ENCODE results near the gene SPPL3.

SPPL3 gene

DNA sequence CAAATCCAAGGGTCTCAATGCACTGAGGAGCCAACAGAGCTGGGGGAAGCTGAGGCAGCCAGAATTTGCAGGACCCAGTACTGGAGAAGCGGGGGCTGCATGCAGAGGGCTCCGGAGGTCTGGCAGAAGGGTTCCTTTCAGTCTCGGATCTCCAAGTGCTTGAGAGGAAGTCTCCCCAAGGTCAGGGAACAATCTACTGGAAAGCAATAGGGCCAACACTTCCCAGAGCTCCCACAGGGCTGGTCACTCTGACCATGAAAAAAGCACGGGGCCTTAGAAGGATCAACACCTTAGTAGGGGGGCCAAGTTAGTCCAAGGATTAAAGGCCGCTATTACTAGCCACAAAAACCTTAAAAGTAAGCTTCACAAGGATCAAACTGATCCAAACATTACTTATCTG is 31.7 kb downstream of the SPPL3 start:
- no peak for DNase-seq

DNA sequence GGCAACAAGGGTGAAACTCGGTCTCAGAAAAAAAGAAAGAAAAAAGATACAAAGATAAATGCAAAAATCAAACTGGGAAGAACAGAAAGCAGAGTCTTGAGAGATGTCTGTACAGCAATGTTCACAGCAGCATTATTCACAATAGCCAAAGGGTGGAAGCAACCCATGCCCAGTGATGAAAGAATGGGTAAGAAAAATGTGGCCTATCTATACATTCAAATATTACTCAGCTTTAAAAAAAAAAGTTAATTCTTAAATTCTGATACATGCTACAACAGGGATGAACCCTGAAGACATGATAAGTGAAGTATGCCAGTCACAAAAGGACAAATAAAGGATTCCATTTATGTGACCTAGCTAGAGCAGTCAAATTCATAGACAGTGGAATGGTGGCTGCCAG is 33.7 kb downstream of the SPPL3 start:
- no peak for DNase-seq

DNA sequence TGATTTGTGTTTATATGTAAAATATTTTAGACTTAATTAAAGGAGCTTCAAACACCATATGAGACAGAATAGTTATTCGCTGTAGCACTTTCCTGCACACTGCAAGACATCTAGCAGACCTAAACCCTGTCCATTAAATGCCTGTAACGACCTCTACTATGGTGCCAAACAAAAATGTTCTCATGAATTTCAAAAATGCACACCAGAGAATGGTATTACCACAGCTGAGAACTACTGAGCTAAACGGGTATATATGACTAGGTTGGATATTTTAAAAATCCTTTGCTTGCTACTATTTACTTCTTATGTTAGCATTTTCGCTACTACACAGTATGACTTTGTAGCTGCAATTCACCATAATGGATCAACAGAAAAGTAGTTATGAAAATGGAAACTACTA is 34.8 kb downstream of the SPPL3 start:
- no peak for DNase-seq

DNA sequence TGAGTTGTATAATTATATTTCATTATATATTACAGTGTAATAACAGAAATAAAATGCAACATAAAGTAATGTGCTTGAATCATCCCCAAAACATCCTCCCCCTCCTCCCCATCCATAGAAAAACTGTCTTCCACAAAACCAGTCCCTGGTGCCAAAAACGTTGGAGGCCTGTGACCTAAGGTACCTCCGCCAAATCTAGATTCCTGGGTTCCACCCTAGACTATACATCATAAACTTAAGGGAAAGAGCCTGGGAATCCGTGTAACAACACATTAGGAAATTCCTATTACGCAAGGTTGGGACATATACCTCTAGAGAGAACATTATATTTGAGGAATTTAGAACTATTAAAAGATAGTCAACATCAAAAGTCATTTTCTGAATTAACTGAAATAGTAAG is 38.0 kb downstream of the SPPL3 start:
- DNase-seq, result no peak

DNA sequence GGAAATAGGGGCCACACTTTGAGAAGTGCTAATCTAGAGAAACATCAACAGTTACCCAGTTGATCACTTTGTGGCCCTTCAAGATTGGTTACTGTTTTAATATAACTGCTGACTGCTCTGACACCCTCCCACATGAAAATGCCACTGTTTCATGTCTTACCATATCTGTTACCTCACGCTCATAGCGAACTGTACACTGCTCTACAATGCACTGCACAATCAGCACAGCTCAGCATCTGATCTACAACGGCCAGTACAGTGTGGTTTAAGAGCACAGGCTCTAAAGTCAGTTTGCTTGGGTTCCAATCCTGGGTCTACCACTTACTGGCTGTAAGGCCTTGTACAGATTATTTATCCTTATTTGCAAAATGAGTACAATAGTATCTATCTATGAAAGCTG is 39.1 kb downstream of the SPPL3 start:
- no peak for DNase-seq

DNA sequence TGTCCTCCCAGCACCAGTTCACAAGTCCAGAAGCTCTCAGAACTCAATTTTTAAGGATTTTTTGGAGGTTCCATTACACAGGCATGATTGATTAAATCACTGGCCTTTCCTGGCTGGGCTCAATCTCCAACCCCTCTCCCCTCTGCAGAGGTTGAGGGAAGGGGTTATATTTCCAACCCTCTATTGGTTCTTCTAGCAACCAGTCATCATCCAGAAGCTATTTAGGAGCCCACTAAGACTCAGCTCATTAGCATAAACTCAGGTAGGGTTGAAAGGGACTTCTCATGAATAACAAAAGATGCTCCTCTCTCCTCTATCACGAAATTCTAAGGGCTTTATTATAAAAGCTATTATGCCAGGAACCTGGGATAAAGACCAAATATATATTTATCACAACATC is 41.5 kb downstream of the SPPL3 start:
- no peak for DNase-seq

DNA sequence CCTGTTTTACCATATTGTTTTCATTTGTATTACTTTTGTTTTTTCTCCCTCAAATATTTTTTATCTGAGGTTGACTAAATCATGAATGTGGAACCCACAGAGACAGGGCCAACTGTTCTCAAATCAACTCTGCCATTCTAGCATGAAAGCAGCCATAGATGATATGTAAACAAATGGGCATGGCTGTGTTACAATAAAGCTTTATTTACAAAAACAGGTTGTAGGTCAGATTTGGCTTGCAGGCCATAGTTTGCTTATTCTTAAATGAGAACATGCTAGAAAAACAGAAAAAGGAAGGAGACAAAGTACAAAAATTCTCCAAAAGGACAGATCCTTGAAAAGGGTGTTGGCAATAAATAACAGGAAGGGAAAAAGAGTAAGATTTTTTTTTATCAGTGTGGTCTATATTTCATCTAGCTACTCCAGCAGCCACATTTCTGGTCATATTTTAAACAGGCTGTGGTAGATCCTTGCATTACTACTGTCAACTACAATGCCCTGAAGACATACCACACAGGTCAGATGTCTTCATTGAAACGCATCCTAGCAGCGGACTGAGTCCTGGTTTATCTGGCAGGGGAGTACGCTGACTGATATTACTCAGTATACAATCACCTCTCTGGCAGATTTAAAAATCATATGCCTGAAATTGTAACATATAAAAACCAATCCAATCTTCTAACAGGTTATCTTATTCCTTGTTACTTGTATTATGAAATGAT is 42.9 kb downstream of the SPPL3 start:
- no peak for DNase-seq

DNA sequence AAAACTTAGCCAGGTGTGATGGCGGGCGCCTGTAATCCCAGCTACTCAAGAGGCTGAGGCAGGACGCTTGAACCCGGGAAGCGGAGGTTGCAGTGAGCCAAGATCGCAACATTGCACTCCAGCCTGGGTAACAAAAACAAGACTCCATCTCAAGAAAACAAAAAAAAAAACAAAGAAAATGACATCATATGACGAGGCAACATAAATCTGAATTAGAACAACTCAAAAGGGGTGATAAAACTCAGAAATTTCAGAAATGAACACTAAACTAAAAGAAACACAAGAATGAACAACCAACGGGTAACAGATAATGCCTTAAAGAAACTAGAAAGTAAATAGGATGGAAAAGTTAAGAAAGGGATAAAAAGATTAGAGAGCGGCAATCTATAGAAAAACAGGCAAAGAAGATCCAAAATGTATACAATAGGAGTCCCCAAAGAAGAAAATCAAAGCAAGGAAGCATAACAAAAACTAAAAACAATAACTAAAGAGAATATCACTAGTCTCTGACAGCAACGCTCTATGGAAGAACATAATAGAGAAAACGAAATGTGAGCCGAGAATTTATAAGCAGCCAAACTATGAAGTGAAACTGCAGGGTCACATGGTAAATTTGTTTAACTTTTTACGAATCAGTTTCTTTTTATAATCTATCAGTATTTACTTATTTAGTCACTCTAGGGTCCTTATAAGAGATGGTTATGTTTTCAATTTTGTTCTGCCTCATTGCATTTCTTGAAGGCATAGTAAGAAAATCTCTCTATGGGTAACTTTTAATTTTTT is 45.7 kb downstream of the SPPL3 start:
- no peak for DNase-seq

DNA sequence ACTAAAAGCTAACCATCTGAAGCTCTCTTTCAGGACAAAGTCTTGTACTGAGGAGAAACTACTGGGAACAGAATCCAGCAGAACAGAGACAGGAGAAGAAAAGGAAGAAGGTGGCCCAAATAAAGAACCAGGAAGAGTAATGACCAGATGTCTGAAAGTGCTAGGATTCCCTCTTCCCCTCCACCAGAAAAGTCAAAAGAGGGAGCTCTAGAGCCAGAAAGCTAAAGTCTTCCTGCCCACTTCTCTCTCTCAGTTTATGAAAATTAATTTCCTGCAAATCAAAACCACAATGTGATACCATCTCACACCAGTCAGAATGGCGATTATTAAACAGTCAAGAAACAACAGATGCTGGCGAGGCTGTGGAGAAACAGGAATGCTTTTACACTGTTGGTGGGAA is 47.2 kb downstream of the SPPL3 start:
- DNase-seq, result no peak

DNA sequence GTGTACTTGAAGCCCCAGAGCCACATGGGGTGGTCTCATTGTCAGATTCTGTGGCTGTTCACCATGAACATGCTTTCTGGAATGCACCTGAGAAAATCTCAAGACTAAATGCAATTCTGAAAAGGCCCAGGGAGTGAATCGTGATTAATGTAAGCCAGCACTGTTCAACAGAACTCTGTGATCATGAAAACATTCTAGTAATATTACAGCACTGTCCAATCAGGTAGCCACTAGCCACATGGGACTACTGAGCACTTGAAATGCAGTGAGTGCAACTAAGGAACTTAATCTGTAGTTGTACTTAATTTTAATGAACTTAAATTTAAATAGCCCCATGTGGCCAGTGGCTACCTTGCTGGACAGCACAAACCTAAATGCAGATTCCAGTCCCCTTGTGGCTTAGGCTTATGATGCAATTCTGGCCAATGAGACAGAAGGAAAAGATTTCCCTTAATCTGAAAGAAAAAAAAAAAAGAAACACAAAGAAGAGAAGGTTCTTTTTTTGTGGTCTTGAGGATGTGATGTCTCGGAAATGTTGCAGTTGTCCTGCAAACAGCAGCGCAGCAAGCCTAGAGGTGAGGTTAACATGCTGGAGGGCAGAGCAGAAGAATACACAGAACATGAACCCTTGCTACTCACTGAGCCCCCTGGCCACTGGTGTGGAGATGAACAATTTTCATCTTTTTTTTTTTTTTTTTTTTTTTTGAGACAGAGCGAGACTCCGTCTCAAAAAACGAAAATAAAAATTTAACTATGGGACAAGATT is 48.2 kb downstream of the SPPL3 start:
- no peak for DNase-seq

DNA sequence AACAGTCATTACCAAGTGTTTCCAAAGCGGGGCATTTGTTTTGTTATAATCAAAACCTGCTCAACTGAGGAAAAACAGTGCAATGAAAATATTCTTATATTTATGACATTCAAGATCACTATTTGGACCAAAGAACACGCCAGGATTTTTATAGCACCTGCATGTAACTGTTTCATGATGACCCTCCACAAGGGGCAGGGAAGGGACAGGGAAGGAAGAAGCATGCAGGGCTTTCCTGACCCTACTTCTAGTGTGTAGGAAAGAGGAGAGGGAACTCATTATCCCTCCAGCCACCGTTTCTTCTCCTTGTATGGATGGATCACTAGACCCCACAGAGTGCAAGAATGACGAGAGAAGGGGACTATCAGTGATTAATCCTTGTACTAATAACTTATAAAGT is 49.4 kb downstream of the SPPL3 start:
- no peak for DNase-seq

DNA sequence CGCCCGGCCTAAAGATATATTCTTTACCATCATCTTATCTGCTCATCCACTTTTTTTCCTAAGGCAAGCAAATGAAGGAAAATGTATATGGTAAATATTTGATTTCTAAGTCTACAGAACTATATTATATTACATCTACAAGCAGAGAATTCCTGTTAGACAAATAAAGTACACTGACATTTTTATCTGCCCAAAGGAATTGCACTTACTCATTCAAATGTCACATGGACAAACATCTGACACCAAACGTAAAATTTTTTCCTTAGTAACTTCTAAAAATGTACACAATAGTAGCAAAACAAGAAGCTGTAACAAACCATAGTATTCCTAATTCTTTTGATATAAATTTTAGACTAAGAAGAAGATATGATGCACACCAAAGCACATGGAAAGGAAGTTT is 51.0 kb downstream of the SPPL3 start:
- DNase-seq, result no peak

DNA sequence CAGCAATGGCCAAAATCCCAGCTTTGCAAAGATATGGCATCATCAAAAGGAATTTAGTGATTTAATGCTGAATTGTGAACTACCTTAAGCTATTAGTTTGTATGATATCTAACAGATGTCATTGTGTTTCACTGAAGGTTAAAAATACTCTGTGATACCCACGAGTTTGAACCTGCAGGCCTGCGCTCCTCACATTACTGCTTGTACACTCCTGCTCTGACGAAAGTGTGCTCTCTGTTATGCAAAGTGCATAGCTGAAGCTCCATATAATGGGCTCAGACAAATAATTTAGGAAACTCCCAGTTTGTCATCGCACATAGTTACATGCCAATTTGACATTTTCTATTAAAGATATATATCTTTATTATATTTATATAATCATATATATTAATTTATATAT is 52.2 kb downstream of the SPPL3 start:
- DNase-seq, result no peak

DNA sequence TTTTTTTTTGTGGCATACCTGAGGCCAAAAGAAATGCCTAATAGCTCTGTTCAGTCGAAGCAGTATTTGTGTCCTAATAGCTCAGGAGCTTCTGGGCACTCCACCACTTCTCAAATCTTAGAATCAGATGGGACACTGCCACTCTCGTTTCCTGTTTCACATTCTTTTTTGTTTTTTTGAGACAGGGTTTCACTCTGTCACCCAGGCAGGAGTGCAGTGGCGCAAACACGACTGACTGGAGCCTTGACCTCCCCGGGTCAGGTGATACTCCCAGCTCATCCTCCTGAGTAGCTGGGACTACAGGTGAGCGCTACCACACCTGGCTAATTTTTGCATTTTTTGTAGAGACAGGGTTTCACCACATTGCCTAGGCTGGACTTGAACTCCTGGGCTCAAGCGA is 52.7 kb downstream of the SPPL3 start:
- no peak for DNase-seq

DNA sequence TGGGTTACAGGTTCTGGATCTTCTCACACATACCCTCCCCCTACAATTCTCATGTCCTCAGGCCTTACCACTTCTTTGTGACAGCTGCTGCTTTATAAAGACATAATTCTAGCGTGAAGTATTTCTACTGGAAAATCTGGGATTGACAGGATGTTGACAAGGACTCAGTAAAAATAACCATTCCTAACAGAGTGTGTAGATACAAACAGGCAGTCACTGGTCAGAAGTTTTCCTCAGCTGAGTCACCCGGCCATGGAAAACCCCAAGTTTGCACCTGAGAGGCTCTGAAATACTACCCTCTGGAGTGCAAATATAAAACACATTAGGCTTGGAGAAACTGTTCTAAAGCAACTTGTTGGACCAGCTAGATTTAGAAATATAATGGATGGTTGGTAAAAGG is 54.4 kb downstream of the SPPL3 start:
- no peak for DNase-seq

DNA sequence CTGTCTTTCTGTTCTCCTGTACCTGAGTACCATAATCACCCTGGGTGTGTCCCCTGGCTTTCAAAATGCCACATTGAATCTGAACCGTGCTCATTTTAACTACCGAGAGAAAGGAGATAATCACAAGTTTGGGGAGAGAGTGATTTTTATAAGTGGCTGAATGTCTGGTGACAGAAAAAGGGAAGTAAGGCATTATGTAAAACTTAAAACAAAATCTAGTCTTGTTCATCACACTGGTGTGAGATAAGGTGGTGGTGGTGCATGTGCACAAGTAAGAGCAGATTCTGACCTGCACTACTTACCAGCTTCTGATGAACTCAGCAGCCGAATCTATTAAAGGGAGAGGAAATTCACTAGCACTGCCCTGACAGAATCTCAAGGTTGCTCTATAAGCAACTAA is 56.3 kb downstream of the SPPL3 start:
- DNase-seq, result no peak

DNA sequence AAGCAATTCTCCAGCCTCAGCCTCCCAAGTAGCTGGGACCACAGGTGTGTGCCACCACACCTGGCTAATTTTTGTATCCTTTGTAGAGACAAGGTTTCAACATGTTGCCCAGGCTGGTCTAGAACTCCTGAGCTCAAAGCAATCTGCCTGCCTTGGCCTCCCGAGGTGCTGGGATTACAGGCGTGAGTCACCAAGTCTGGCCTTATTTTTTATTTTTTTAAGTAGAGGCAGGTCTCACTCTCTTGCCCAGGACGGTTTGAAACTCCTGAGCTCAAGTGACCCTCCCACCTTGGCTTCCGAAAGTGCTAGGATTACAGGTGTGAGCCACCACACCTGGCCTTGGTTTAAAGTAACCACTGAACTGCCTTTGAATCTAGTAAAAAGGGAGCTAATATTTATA is 56.8 kb downstream of the SPPL3 start:
- DNase-seq, result no peak

DNA sequence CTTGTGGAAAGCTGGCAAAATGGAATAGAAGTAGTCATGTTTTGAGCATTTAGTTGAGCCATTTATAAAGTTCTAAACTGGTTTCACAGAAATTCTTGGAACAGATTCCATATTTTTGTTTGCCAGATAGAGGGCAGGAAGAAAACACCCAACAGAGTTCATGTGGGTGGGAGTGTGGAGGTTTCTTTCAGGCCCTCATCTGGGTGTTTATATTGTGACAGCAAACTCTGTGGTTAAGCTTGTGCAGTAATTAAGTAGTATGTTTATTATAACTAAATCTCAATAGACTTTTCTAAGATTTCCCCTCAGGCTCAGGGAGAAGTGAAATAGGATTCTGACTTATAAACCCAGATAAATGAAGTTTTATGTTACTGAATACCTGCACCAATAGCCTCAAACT is 57.4 kb downstream of the SPPL3 start:
- DNase-seq, result no peak

DNA sequence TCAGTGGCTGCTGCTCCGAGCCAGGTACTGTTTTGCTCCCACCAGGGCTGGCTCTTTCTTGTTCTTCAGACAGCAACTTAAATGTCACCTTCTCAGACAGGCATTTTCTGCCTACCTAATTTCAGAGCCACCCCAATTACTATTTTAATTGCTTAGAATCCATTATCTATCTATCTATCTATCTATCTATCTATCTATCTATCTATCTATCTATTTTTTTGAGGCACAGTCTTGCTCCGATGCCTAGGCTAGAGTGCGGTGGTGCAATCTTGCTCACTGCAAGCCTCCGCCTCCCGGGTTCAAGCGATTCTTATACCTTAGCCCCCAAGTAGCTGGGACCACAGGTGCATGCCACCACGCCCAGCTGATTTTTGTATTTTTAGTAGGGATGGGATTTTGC is 58.5 kb downstream of the SPPL3 start:
- DNase-seq, result no peak

DNA sequence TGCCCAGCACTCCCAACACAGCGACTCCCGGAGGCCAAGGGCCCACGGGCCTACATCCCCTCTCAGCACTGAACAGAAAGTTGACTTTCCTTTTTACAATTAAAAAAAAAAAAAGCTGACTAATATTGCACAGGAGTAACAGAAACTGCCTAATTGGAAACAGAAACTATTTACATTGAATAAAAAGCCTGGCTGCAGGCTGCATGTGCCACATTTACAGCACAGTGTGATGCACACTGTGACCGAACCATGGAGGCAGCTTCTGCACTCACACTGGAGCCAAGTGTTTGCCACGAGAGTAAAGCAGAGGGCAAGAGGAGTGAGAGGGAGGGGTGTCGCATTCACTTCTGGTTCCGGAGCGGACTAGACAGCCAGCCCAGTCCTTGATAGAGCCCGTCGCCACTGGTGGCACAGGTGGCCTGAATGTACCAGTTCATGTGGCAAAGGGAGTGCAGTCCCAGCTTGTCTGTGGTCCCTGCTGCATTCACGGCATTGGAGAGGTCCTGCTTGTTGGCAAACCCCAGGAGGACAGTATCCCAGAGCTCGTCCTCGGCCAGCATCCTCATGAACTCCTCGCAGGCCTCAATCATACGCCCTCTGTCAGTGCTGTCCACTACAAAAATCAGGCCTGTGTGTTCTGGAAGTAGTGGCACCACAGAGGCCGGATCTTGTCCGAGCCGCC is 59.2 kb downstream of the SPPL3 start:
- no peak for DNase-seq

DNA sequence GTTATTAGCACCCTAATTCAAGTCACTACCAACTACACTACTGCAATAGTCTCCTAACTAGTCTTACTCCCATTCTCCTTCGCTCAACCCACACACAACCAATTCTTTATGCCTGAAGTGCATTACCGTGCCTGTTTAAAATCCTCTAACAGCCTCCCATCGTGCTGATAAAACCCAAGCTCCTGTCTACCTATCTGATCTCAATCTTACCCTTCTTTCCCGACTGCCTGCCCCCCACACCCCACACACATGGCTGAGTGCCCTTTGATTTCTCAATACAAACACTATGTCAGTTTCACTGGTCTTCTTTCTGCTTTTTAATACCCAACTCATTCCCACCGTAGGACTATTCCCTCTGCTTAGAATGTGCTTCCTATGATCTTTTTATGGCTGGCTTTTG is 59.9 kb downstream of the SPPL3 start:
- DNase-seq, result no peak

DNA sequence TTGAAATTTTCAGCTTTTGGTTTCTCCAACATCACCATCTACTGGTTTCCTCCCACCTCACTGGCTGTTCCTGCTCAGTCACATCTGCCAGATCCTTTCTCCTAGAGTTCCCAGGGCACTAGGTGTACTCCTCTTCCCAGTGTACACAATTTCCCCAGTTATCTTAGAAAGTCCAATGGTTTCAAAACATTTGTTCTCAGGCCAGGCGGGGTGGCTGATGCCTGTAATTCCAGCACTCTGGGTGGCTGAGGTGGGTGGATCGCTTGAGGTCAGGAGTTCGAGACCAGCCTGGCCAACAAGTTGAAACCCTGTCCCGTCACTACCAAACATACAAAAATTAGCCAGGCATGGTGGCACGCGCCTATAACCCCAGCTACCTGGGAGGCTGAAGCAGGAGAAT is 60.7 kb downstream of the SPPL3 start:
- no peak for DNase-seq

DNA sequence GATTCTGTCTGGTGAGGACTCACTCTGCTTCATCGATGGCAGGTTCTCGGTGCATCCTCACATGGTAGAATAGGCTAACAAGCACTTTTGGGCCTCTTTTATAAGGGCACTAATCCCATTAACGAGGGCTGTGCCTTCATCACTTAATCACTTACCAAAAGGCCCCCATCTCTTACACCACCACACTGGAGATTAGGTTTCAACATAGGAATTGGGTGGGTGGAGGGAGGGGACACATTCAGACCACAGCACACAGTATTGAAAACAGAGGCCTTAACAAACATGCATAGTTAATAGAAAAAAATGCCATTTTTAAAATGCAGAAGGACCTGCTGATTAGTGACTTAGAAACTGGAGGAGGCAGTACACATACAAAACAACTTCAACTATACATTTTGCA is 61.6 kb downstream of the SPPL3 start:
- no peak for DNase-seq

DNA sequence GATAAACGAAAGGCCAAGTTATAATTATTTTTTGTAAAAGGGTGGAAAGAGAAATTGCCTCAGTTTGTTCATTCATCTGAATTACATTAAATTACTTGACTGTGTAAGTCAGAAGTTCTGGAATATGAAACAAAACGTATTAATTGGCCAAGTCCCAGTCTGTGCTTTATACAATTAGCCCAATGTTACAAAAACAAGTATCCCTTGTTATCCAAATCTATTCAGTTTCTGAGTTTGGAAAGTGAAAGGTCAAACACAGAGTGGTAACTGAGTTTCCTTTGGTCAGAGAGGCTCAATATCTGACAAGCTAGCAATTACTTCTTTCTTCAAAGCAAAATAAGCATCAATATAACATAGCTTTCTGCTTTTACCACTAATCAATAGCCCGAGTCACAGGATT is 62.6 kb downstream of the SPPL3 start:
- DNase-seq, result no peak

Measured in DMS153 (cell line).